HG02642 (cell line): ENCODE results near the gene SAYSD1.
A peak's percentile ranks its signal among the peaks of the same experiment; 100 is the strongest.

ENCODE experiments used
- ATAC-seq: cut with Tn5 transposase; IDR thresholded peaks from one replicate; pipeline ENCODE4 v1.9.1; 2021; ENCODE audit warnings: mild to moderate bottlenecking; ENCODE audit not compliant: unreplicated experiment, poor library complexity

The SAYSD1 gene

DNA sequence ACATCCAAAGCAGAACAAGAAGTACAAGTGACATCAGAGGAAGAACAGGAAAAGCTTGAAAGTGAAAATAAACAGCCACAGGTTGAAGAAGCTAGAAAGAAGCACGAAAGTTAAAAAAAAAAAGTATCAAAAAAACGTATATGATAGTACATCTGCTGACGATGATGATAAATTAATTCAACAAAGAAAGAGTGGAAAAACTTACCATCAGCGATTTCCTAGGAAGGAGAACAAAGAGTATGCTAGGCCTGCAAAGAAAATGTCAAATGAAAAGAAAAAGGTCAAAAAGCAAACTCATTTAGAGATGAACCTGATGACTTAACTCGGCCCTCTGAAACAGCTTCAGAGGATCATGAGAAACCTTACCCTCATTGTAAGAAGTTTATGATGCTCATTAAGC lies 3.7 kb downstream of the SAYSD1 start:
- no peak for ATAC-seq

DNA sequence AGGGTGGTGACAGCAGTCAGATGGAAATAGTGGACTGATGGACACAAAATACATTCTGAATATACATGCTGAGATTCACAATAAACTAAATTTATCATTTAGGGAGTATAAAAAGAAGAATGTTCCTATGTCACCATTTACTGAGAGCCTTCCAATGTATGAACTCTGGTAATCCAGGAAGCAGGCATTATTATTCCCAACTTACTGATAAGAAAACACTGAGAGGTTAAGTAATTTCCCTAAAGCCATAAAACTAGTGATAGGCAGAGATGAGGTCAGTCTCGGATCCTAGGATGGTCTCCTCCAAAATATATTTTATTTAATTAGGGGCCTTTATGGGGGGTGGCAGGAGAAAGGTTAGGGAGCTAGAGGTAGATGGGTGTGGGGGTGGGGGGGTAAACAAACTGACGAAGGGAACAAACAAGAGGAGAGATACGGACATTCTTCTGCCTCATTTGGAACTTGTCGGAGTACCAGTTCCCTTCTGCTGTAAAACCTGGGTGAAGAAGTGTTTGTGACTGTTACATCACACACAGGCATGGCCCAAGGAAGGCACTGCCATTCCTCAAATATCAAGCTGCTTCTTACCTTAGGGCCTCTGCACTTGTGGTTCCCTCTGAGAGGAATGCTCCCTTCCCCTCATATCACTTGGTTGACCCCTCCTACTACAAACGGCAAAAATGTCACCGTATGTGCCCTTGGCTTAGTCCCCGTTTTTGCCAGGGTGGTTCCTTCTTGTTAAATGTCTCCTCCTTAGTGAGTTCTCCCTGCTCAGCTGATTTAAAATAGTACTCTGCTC lies 6.7 kb downstream of the SAYSD1 start:
- no peak for ATAC-seq

- ATAC-seq: no peak
Measured at GRCh38 chr6:39107641-39108040, 7.3 kb downstream of the SAYSD1 start.

DNA sequence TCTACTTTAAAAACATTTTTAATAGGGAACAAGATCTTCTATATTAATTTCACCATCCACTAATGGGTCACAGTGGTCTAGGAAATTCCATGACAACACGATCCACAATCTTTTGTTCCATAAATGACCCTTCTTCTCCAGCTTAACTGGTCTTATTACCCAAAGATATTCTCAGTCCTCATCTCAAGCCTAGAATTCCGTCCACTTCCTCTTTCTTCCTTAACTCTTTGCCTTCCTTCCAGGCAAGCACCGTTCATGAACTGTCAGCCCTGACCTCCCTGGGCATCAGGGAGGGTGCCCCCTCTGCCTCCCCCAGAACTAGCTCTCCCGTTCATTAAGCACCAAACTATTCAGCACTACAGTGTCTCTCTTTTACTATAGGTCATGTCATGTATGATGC lies 8.0 kb downstream of the SAYSD1 start:
- no peak for ATAC-seq

- ATAC-seq: no peak
Measured at GRCh38 chr6:39104528-39104927, 10.5 kb downstream of the SAYSD1 start.

DNA sequence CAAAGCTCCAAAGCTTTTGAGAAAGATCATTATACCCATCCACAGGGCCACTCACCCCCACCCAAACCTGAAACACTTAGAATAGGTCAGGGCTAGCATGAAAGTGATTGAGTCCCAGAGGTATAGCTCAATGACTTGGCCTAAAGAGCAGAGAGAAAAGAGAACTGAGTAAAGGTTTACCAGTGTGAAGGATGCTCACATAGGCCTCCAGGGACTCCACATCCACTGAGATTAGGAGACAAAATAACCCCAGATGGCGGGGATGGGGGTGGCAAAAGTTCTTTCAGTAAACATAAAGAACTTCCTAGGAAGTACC lies 12.2 kb downstream of the SAYSD1 start:
- peak; percentile 71 for ATAC-seq

- ATAC-seq: peak; percentile 64
Measured at GRCh38 chr6:39102071-39102820, 12.7 kb downstream of the SAYSD1 start.

DNA sequence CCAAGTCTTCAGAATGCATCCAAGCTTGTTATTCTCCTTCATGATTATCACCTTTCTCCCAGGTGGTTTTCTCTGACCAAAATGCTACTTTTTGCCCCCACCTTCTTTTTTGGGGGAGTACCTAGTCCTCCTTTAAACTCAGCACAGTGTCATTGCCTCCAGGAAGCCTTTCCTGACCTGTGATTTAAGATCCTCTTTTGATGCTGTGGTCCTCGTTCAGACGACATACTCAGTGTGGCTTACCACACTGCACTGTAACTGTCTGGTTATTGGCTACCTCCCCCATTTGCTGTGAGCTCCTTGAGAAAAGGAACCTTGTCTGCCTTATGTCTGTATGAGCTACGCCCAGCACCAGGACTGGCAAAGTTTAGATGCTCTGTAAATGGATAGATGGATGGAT lies 14.6 kb downstream of the SAYSD1 start:
- no peak for ATAC-seq

GRCh38 chr6:39095578-39095977 lies 19.4 kb downstream of the SAYSD1 start:
- ATAC-seq: no peak

GRCh38 chr6:39093149-39093708 lies 21.8 kb downstream of the SAYSD1 start:
- no peak for ATAC-seq

- ATAC-seq: no peak
Measured at GRCh38 chr6:39092124-39092523, 22.9 kb downstream of the SAYSD1 start.

DNA sequence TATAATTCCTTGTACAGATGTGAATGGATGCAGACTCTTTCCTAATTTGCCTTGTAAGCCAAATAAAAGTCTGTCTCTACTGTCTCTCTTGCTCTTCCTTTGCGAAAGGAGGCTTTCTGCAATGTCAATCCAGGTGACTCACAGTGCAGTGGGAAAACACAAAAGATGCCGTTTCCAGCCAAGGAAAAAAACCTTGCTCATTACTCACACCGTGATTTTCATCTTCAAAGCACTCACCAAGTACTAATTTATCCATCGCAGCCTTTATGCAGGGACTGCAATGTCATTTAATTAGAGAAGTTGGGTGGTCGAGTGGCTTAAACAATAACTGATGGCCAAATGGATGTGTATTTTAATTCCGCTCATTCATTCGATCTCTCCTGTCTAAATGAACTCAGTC lies 23.8 kb downstream of the SAYSD1 start:
- no peak for ATAC-seq

- ATAC-seq: no peak
Measured at GRCh38 chr6:39090036-39090435, 24.9 kb downstream of the SAYSD1 start.

- ATAC-seq: no peak
Measured at GRCh38 chr6:39088331-39088730, 26.7 kb downstream of the SAYSD1 start.

GRCh38 chr6:39087197-39087596 lies 27.8 kb downstream of the SAYSD1 start:
- ATAC-seq: no peak

GRCh38 chr6:39086711-39087110 lies 28.3 kb downstream of the SAYSD1 start:
- no peak for ATAC-seq

DNA sequence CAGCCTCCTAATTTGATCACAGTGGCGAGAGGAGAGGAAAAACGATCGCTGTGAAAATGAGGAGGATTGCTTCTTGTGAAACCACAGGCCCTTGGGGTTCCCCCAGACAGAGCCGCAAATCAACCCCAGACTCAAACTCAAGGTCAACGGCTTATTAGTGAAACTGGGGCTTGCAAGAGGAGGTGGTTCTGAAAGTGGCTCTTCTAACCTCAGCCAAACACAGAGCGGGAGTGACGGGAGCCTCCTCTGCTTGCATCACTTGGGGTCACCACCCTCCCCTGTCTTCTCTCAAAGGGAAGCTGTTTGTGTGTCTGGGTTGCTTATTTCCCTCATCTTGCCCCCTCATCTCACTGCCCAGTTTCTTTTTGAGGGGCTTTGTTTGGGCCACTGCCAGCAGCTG lies 28.7 kb downstream of the SAYSD1 start:
- peak; percentile 63 for ATAC-seq

GRCh38 chr6:39085129-39085797 lies 29.7 kb downstream of the SAYSD1 start:
- no peak for ATAC-seq

DNA sequence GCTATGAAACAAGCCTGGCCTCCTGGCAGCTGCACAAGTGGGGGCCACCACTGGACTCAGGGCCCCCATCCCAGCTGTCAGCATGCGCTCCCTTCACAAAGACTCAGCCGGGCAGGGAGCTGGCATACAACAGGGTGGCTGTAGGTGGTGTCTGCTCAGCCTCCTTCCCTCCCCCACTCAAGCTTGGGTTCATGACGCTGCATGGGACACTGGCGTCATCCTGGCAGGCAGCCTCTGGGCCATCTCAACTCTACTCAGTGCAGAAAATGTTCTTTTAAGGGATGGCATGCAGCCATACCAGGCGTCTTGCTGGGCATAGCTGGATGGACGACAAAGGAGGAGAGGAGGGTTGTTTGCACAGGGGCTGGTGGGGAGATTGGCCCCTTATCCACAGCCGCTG lies 30.5 kb downstream of the SAYSD1 start:
- no peak for ATAC-seq

GRCh38 chr6:39083231-39083634 lies 31.8 kb downstream of the SAYSD1 start:
- no peak for ATAC-seq

DNA sequence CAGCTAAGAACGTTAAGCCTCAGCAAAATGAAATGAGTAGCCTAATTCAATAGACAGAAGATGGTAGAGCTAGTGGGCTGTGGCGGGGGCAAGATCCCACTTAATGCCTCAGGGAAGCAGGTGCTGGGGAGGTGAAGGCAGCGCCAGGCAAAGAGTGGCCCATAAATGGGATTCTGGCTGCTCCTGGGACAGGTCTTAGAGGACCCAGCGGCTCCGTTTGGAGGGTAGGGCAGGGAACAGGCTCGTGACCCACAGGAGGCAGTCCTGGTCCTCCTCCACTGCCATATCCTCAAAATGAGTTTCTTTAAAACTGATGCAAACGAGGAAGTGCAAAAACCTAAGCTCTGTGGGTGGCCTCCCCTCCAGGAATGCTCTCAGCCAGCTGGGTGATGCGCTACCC lies 32.7 kb downstream of the SAYSD1 start:
- ATAC-seq: no peak
